ENCODE measurements around the gene TOPORS.

The TOPORS gene

DNA sequence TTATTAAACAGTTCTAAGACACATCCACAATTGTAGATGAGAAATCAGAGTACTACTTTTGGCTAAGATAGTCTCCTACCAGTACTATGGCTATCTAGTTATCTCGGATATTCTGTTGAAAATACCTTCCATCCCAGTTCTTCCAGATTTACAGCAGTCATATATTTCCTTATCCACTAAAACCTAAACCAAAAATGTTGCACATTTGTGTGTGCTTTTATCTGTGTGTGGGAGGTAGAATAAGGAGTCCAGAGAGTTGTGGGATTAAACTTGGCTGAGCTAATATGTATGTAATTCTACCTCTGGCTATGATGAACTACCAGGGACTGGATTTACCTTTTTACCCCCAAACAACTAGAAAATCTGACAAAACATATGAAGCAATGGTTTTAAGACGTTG lies 38.1 kb upstream of the TOPORS start:
- Histone ChIP-seq H3K9me3 (ENCODE audit: control insufficient read depth, low read length) (no peaks in the 10 kb centered on the region), H3K27ac (no peak overlapping the region), H2AFZ (no peak overlapping the region), H3K4me3 (ENCODE audit: low read depth, low read length) (no peak overlapping the region), H3K4me1 (no peaks in the 10 kb centered on the region), H3K27me3 (ENCODE audit: control insufficient read depth, insufficient read depth, low read length) (no peaks in the 10 kb centered on the region), H3K9ac (no peak overlapping the region), H3K4me2 (ENCODE audit: low read length) (no peak overlapping the region), H3K79me2 (no peaks in the 10 kb centered on the region), H3K36me3 (ENCODE audit: control insufficient read depth, insufficient read depth, low read length) (no peaks in the 10 kb centered on the region)
- TF ChIP-seq, protein P1, sequence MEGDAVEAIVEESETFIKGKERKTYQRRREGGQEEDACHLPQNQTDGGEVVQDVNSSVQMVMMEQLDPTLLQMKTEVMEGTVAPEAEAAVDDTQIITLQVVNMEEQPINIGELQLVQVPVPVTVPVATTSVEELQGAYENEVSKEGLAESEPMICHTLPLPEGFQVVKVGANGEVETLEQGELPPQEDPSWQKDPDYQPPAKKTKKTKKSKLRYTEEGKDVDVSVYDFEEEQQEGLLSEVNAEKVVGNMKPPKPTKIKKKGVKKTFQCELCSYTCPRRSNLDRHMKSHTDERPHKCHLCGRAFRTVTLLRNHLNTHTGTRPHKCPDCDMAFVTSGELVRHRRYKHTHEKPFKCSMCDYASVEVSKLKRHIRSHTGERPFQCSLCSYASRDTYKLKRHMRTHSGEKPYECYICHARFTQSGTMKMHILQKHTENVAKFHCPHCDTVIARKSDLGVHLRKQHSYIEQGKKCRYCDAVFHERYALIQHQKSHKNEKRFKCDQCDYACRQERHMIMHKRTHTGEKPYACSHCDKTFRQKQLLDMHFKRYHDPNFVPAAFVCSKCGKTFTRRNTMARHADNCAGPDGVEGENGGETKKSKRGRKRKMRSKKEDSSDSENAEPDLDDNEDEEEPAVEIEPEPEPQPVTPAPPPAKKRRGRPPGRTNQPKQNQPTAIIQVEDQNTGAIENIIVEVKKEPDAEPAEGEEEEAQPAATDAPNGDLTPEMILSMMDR (IDR thresholded peaks at IDR 0.05), result no peak

DNA sequence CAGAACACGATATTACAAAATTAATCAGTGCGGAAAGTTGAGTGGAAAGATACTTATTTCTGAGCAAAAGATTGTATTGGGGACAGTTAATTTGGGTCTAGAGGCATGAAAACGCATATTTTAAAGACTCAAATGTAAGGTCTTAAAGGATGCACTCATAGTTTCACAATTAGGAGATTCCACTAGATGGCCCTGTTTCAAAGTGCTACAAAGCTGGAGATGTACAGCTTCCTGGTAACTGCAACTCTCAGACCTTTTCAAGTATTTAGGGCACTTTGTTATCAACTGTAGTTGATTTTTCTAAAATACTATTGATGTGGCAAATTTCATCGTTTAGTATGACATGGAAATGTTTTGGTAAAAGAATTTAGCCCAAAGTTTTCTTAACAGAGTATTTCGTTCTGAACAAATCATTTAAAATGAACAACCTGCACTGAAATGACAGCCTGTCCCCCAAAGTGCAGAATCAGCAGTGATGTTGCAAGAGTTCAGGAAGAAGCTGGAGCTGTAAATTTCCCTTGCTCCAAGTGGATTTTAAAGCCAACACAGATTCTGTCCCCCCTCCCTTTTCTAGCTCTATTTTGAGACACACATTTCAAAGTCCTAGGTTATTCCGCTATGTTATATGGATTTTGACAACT lies 36.8 kb upstream of the TOPORS start:
- Histone ChIP-seq H3K4me1 (no peaks in the 10 kb centered on the region), H3K79me2 (no peaks in the 10 kb centered on the region), H3K36me3 (ENCODE audit: control insufficient read depth, insufficient read depth, low read length) (no peaks in the 10 kb centered on the region), H3K9ac (no peak overlapping the region), H3K27ac (no peak overlapping the region), H2AFZ (no peak overlapping the region), H3K4me3 (ENCODE audit: low read depth, low read length) (no peak overlapping the region), H3K27me3 (ENCODE audit: control insufficient read depth, insufficient read depth, low read length) (no peaks in the 10 kb centered on the region), H3K4me2 (ENCODE audit: low read length) (no peak overlapping the region), H3K9me3 (ENCODE audit: control insufficient read depth, low read length) (no peaks in the 10 kb centered on the region)
- TF ChIP-seq, protein P1 (IDR thresholded peaks at IDR 0.05), result peak; percentile 31

DNA sequence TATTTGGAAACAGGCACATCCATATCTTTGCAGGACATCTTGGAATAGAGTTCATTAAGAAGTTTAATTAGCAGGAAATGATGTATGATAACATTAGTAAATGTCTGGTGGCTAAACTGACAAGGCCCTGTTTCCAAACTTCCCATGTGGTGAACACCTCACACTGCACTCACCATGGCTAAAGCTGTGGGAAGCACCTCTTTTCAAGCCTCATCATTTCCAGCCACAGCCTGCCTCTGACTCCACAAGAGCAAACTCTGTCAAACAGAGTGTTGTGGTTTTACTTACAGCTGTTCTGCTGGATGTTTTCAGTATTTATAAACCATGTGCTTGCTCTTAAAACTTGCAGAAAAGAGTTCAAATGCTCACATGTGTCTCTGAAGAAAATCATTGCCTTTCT lies 35.5 kb upstream of the TOPORS start:
- H3K27me3 ChIP-seq (ENCODE audit: control insufficient read depth, insufficient read depth, low read length), result no peaks in the 10 kb centered on the region
- H3K4me3 ChIP-seq (ENCODE audit: low read depth, low read length), result no peak overlapping the region
- no peaks in the 10 kb centered on the region for H3K36me3 ChIP-seq (ENCODE audit: control insufficient read depth, insufficient read depth, low read length)

DNA sequence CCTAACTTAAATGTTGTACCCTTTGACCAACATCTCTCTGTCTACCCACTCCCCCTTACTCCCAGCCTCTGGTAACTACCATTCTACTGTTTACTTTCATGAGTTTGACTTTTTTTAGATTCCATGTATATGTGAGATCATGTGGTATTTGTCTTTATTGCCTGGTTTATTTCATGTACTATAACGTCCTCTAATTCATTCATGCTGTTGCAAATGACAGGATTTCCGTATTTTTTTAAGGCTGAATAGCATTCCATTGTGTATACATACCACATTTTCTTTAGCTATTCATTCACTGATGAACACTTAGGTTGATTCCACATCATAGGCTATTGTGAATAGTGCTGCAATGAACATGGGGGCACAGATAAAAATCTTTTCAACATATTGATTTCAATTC lies 32.4 kb upstream of the TOPORS start:
- H3K36me3 ChIP-seq (ENCODE audit: control insufficient read depth, insufficient read depth, low read length), result no peaks in the 10 kb centered on the region
- TF ChIP-seq, protein P1 (IDR thresholded peaks at IDR 0.05), result no peak
- no peaks in the 10 kb centered on the region for H3K9me3 ChIP-seq (ENCODE audit: control insufficient read depth, low read length)
- no peak overlapping the region for H2AFZ ChIP-seq
- H3K4me2 ChIP-seq (ENCODE audit: low read length), result no peak overlapping the region
- H3K9ac ChIP-seq, result no peak overlapping the region
- no peak overlapping the region for H3K4me3 ChIP-seq (ENCODE audit: low read depth, low read length)
- H3K27ac ChIP-seq, result no peak overlapping the region
- no peaks in the 10 kb centered on the region for H3K27me3 ChIP-seq (ENCODE audit: control insufficient read depth, insufficient read depth, low read length)
- H3K79me2 ChIP-seq, result no peaks in the 10 kb centered on the region
- H3K4me1 ChIP-seq, result no peaks in the 10 kb centered on the region

More for the DNA sequence above, 35.5 kb upstream of the TOPORS start:
- H3K4me2 ChIP-seq (ENCODE audit: low read length), result no peak overlapping the region
- no peaks in the 10 kb centered on the region for H3K9me3 ChIP-seq (ENCODE audit: control insufficient read depth, low read length)
- no peaks in the 10 kb centered on the region for H3K79me2 ChIP-seq
- TF ChIP-seq, protein P1 (IDR thresholded peaks at IDR 0.05), result no peak
- no peak overlapping the region for H3K27ac ChIP-seq
- H3K4me1 ChIP-seq, result no peaks in the 10 kb centered on the region
- no peak overlapping the region for H3K9ac ChIP-seq
- H2AFZ ChIP-seq, result no peak overlapping the region

DNA sequence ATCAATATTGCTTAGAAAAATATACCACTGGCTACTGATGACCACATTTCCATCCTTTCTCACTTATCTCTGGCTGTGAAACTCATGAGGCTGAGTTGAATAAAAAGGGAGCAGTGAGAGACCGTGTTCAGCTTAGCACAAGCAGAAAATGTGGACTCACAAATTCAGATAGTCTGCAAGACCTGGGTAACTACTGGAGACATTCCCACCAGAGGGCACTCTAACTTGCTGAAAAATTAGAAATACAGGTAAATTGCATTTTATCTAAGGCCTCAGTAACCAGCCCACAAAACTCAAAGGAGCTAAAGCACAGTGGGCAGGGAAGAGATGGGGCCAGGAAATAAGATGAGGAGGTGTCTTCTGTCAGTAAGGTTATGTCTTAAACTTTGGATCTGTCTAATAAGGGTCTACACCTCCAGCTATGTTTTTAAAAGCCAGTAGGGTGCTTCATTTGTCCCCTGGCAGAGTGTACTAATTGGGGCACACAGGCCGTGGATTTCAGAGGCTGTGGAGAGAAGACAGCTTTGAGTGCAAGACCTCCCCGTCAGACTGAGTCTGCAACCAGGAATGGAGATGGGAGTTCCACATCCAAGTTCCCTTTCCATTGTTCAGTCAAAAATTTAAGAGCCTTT lies 29.2 kb upstream of the TOPORS start:
- no peaks in the 10 kb centered on the region for H3K4me1 ChIP-seq

More for the DNA sequence above, 29.2 kb upstream of the TOPORS start:
- no peaks in the 10 kb centered on the region for H3K27me3 ChIP-seq (ENCODE audit: control insufficient read depth, insufficient read depth, low read length)
- no peaks in the 10 kb centered on the region for H3K79me2 ChIP-seq
- TF ChIP-seq, protein P1 (IDR thresholded peaks at IDR 0.05), result peak; percentile 36
- no peak overlapping the region for H3K9ac ChIP-seq
- H3K27ac ChIP-seq, result no peak overlapping the region
- H3K36me3 ChIP-seq (ENCODE audit: control insufficient read depth, insufficient read depth, low read length), result no peaks in the 10 kb centered on the region
- no peak overlapping the region for H2AFZ ChIP-seq
- no peak overlapping the region for H3K4me3 ChIP-seq (ENCODE audit: low read depth, low read length)
- H3K9me3 ChIP-seq (ENCODE audit: control insufficient read depth, low read length), result no peaks in the 10 kb centered on the region
- no peak overlapping the region for H3K4me2 ChIP-seq (ENCODE audit: low read length)

Measured in parathyroid adenoma (tissue), 2 donors.